Measurements from ENCODE around the gene ACACB. TPM values are rescaled to one million over a fixed set of nuclear protein-coding genes. Genes with fewer than 3 reads are reported as not detected.

The ACACB gene
- total RNA-seq, 1 donor from 2014 or later = 4.4 TPM

GRCh38 chr12:109274381-109274780, 158.0 kb downstream of the ACACB start:
- Mint-ChIP-seq H3K27ac (ENCODE audit: unreplicated experiment) (no peak overlapping the region), H3K27me3 (ENCODE audit: unreplicated experiment) (peaks cover 4% of the 10 kb centered on the region)

GRCh38 chr12:109275173-109275572, 158.8 kb downstream of the ACACB start:
- TF ChIP-seq CTCF (IDR thresholded peaks at IDR 0.05) = no peak
- Mint-ChIP-seq H3K9me3 (ENCODE audit: unreplicated experiment) (peaks cover 5% of the 10 kb centered on the region), H3K4me1 (ENCODE audit: unreplicated experiment) (no peaks in the 10 kb centered on the region), H3K27ac (ENCODE audit: unreplicated experiment) (no peak overlapping the region), H3K27me3 (ENCODE audit: unreplicated experiment) (peaks cover 4% of the 10 kb centered on the region), H3K36me3 (ENCODE audit: unreplicated experiment) (no peaks in the 10 kb centered on the region), H3K4me3 (ENCODE audit: unreplicated experiment) (no peak overlapping the region)
- DNase-seq (ENCODE audit: extremely low spot score, unreplicated experiment) = no peak

More at GRCh38 chr12:109274381-109274780, 158.0 kb downstream of the ACACB start:
- H3K4me3 Mint-ChIP-seq (ENCODE audit: unreplicated experiment) = no peak overlapping the region
- DNase-seq (ENCODE audit: extremely low spot score, unreplicated experiment) = no peak
- H3K4me1 Mint-ChIP-seq (ENCODE audit: unreplicated experiment) = no peaks in the 10 kb centered on the region
- no peaks in the 10 kb centered on the region for H3K36me3 Mint-ChIP-seq (ENCODE audit: unreplicated experiment)
- peaks cover 5% of the 10 kb centered on the region for H3K9me3 Mint-ChIP-seq (ENCODE audit: unreplicated experiment)
- no peak for TF ChIP-seq CTCF (IDR thresholded peaks at IDR 0.05)

GRCh38 chr12:109276160-109276559, 159.8 kb downstream of the ACACB start:
- TF ChIP-seq CTCF (IDR thresholded peaks at IDR 0.05) = no peak
- no peaks in the 10 kb centered on the region for H3K4me1 Mint-ChIP-seq (ENCODE audit: unreplicated experiment)
- no peaks in the 10 kb centered on the region for H3K9me3 Mint-ChIP-seq (ENCODE audit: unreplicated experiment)
- H3K4me3 Mint-ChIP-seq (ENCODE audit: unreplicated experiment) = no peak overlapping the region
- H3K27me3 Mint-ChIP-seq (ENCODE audit: unreplicated experiment) = peaks cover 4% of the 10 kb centered on the region
- no peak for DNase-seq (ENCODE audit: extremely low spot score, unreplicated experiment)
- H3K36me3 Mint-ChIP-seq (ENCODE audit: unreplicated experiment) = no peaks in the 10 kb centered on the region
- no peak overlapping the region for H3K27ac Mint-ChIP-seq (ENCODE audit: unreplicated experiment)

GRCh38 chr12:109277255-109277898, 161.0 kb downstream of the ACACB start:
- Mint-ChIP-seq H3K4me3 (ENCODE audit: unreplicated experiment) (no peak overlapping the region), H3K27me3 (ENCODE audit: unreplicated experiment) (no peaks in the 10 kb centered on the region), H3K4me1 (ENCODE audit: unreplicated experiment) (no peaks in the 10 kb centered on the region), H3K27ac (ENCODE audit: unreplicated experiment) (no peak overlapping the region), H3K9me3 (ENCODE audit: unreplicated experiment) (no peaks in the 10 kb centered on the region), H3K36me3 (ENCODE audit: unreplicated experiment) (no peaks in the 10 kb centered on the region)
- no peak for DNase-seq (ENCODE audit: extremely low spot score, unreplicated experiment)
- no peak for TF ChIP-seq CTCF (IDR thresholded peaks at IDR 0.05)

- Mint-ChIP-seq H3K27ac (ENCODE audit: unreplicated experiment) (no peak overlapping the region), H3K36me3 (ENCODE audit: unreplicated experiment) (no peaks in the 10 kb centered on the region), H3K9me3 (ENCODE audit: unreplicated experiment) (no peaks in the 10 kb centered on the region), H3K4me3 (ENCODE audit: unreplicated experiment) (no peak overlapping the region), H3K27me3 (ENCODE audit: unreplicated experiment) (no peaks in the 10 kb centered on the region), H3K4me1 (ENCODE audit: unreplicated experiment) (no peaks in the 10 kb centered on the region)
- no peak for DNase-seq (ENCODE audit: extremely low spot score, unreplicated experiment)
- no peak for TF ChIP-seq CTCF (IDR thresholded peaks at IDR 0.05)
Observed at GRCh38 chr12:109277899-109278762, 161.7 kb downstream of the ACACB start.
